ENCODE results near the gene CCSER1.
"Not testable (repeated sequence)": the region's sequence is repeated elsewhere in the genome, so short reads cannot be mapped to it uniquely, and the experiment has no call there.

The CCSER1 gene

DNA sequence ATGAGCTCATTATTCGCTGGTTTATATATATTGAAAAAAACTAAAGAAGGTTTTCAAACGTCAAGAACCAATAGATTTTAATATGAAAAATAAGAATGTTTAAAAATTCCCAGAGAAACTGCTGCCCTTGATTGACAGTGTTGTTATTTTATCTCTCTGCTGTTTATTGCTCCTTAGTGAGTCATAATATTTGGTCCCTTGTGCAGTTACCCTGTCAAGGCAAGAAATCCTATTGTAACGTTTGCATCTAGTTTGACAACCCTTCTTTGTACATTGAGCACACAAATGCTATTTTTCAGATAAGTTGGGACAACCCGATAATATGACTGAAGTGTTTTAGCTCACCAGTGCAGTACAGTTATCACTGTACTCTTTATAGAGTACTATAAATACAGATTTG, 349.4 kb downstream of the CCSER1 start:
- TF ChIP-seq, protein P1, sequence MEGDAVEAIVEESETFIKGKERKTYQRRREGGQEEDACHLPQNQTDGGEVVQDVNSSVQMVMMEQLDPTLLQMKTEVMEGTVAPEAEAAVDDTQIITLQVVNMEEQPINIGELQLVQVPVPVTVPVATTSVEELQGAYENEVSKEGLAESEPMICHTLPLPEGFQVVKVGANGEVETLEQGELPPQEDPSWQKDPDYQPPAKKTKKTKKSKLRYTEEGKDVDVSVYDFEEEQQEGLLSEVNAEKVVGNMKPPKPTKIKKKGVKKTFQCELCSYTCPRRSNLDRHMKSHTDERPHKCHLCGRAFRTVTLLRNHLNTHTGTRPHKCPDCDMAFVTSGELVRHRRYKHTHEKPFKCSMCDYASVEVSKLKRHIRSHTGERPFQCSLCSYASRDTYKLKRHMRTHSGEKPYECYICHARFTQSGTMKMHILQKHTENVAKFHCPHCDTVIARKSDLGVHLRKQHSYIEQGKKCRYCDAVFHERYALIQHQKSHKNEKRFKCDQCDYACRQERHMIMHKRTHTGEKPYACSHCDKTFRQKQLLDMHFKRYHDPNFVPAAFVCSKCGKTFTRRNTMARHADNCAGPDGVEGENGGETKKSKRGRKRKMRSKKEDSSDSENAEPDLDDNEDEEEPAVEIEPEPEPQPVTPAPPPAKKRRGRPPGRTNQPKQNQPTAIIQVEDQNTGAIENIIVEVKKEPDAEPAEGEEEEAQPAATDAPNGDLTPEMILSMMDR (IDR thresholded peaks at IDR 0.05; ENCODE audit: control insufficient read depth, insufficient read depth, low read depth, low read length, missing control alignments) = no peak
- no peak overlapping the region for H3K4me3 ChIP-seq (ENCODE audit: control insufficient read depth, low read depth, low read length)
- DNase-seq (ENCODE audit: low read depth) = no peak

- H3K4me3 ChIP-seq (ENCODE audit: control insufficient read depth, low read depth, low read length); DNase-seq (ENCODE audit: low read depth): not testable (repeated sequence)
These were observed 357.7 kb downstream of the CCSER1 start for GRCh38 chr4:90484894-90485293.

DNA sequence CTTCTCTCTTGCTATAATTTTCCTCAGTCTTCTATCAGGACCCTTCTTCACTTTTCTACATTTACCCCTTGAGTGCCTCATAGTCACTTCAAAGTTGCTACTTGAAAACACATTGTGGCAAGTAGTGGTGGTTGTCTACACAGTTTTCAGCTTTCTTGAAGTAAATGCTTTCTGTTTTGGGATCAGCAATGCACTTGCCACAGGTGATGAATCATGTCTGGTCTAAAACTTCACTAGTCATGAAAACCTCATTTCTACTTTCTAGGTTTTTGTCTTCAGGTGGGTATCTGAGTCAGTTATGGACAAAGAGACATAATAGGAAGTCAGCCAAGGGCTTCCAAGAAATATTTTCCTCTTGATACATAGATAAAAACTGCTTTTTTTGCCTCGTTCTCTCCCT, 359.2 kb downstream of the CCSER1 start:
- no peak overlapping the region for H3K4me3 ChIP-seq (ENCODE audit: control insufficient read depth, low read depth, low read length)
- no peak for DNase-seq (ENCODE audit: low read depth)
- TF ChIP-seq, protein P1 (IDR thresholded peaks at IDR 0.05; ENCODE audit: control insufficient read depth, insufficient read depth, low read depth, low read length, missing control alignments) = no peak

DNA sequence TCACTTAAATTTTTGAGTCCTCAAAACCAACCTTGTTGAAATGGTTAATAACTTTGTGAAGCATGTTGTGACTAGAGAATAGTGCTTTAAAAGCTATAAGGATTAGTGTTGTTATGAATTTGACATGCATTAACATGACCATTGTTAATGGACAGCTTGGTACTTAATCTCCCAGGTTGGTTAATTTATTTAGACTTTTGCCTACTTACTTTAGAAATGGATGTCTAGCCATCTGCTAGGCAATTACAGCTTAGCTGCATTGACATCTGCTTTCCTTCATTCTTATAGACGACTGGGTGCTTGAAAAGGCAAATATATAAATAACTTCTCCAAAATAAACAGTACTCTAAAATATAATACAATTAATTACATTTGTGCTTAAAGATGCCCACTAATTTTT, 368.0 kb downstream of the CCSER1 start:
- no peak for DNase-seq (ENCODE audit: low read depth)
- no peak overlapping the region for H3K4me3 ChIP-seq (ENCODE audit: control insufficient read depth, low read depth, low read length)
- TF ChIP-seq, protein P1 (IDR thresholded peaks at IDR 0.05; ENCODE audit: control insufficient read depth, insufficient read depth, low read depth, low read length, missing control alignments) = no peak

- no peak overlapping the region for H3K4me3 ChIP-seq (ENCODE audit: control insufficient read depth, low read depth, low read length)
- TF ChIP-seq, protein P1 (IDR thresholded peaks at IDR 0.05; ENCODE audit: control insufficient read depth, insufficient read depth, low read depth, low read length, missing control alignments) = no peak
- DNase-seq (ENCODE audit: low read depth) = no peak
These were observed 368.7 kb downstream of the CCSER1 start for GRCh38 chr4:90495936-90496335.

DNA sequence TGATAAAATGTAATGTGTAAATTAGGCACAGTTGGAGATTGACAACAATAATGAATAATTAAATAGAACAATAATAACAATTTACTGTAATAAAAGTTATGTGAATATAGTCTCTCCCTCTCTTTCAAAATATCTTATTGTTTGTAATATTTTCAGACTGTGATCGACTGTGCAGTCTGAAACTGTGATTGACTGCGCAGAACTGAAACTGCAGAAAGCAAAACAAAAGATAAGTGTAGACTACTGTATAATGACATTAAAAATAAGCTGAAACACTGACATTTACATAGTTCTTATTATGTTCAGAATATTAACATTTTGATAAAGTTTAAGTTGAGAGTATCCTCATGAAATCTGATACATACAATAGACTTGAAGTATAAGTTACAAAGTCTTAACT, 371.0 kb downstream of the CCSER1 start:
- TF ChIP-seq, protein P1 (IDR thresholded peaks at IDR 0.05; ENCODE audit: control insufficient read depth, insufficient read depth, low read depth, low read length, missing control alignments) = no peak
- H3K4me3 ChIP-seq (ENCODE audit: control insufficient read depth, low read depth, low read length) = no peak overlapping the region
- DNase-seq (ENCODE audit: low read depth) = no peak

DNA sequence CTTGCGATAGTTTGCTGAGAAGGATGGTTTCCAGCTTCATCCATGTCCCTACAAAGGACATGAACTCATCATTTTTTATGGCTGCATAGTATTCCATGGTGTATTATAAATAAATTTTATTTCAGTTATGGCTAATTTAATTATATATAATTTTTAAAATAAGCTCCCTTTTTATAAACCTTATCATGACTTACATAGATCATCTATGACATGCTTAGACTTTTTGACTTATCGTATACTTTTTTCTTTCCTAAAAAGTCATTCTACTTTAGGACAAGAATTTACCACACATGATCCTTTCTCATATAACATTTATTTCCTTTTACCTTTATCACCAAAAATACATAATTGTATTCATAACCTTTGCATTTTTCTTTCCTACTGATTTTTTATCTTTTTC, 376.5 kb downstream of the CCSER1 start:
- TF ChIP-seq, protein P1 (IDR thresholded peaks at IDR 0.05; ENCODE audit: control insufficient read depth, insufficient read depth, low read depth, low read length, missing control alignments) = no peak
- no peak overlapping the region for H3K4me3 ChIP-seq (ENCODE audit: control insufficient read depth, low read depth, low read length)
- no peak for DNase-seq (ENCODE audit: low read depth)
